ENCODE data around the gene SORBS1. TPM values are rescaled to one million over a fixed set of nuclear protein-coding genes. Genes with fewer than 3 reads are reported as not detected.

The SORBS1 gene
- total RNA-seq, 2 experiments from 2014 or later: 0.71 to 0.72 TPM

- POLR2A ChIA-PET: no interaction called here
- H3K4me1 Mint-ChIP-seq: peaks cover 2% of the 10 kb centered on the region
- no peak overlapping the region for H3K4me3 Mint-ChIP-seq
- H3K27ac Mint-ChIP-seq: no peak overlapping the region
- no peaks in the 10 kb centered on the region for H3K9me3 Mint-ChIP-seq
- no peaks in the 10 kb centered on the region for H3K36me3 Mint-ChIP-seq
- no peak for ATAC-seq (ENCODE audit: low read depth)
- peaks cover 2% of the 10 kb centered on the region for H3K27me3 Mint-ChIP-seq
- no peak for DNase-seq
These were observed 64.2 kb downstream of the SORBS1 start for GRCh38 chr10:95496951-95497350.

- H3K36me3 Mint-ChIP-seq: no peaks in the 10 kb centered on the region
- no peak for DNase-seq
- POLR2A ChIA-PET: no interaction called here
- no peaks in the 10 kb centered on the region for H3K9me3 Mint-ChIP-seq
- H3K4me1 Mint-ChIP-seq: peaks cover 2% of the 10 kb centered on the region
- peaks cover 2% of the 10 kb centered on the region for H3K27me3 Mint-ChIP-seq
- ATAC-seq (ENCODE audit: low read depth): no peak
- no peak overlapping the region for H3K27ac Mint-ChIP-seq
- H3K4me3 Mint-ChIP-seq: no peak overlapping the region
These were observed 64.8 kb downstream of the SORBS1 start for GRCh38 chr10:95496246-95496911.

GRCh38 chr10:95493862-95494261, 67.3 kb downstream of the SORBS1 start:
- ATAC-seq (ENCODE audit: low read depth) (no peak), DNase-seq (no peak)
- Mint-ChIP-seq H3K27me3 (peaks cover 5% of the 10 kb centered on the region), H3K9me3 (no peaks in the 10 kb centered on the region), H3K4me1 (no peaks in the 10 kb centered on the region), H3K4me3 (no peak overlapping the region), H3K36me3 (no peaks in the 10 kb centered on the region), H3K27ac (no peak overlapping the region)
- POLR2A ChIA-PET: no interaction called here

- Mint-ChIP-seq H3K4me1 (no peaks in the 10 kb centered on the region), H3K4me3 (no peak overlapping the region), H3K9me3 (no peaks in the 10 kb centered on the region), H3K27ac (no peak overlapping the region), H3K36me3 (no peaks in the 10 kb centered on the region), H3K27me3 (peaks cover 7% of the 10 kb centered on the region)
- DNase-seq: no peak
- no peak for ATAC-seq (ENCODE audit: low read depth)
- POLR2A ChIA-PET: no interaction called here
These were observed 73.2 kb downstream of the SORBS1 start for GRCh38 chr10:95487994-95488393.

GRCh38 chr10:95485056-95485844, 75.9 kb downstream of the SORBS1 start:
- H3K36me3 Mint-ChIP-seq: no peaks in the 10 kb centered on the region
- no peak overlapping the region for H3K4me3 Mint-ChIP-seq
- no peaks in the 10 kb centered on the region for H3K9me3 Mint-ChIP-seq
- DNase-seq (no peak), ATAC-seq (ENCODE audit: low read depth) (no peak)
- H3K4me1 Mint-ChIP-seq: no peaks in the 10 kb centered on the region
- POLR2A ChIA-PET: no interaction called here
- peaks cover 8% of the 10 kb centered on the region for H3K27me3 Mint-ChIP-seq
- H3K27ac Mint-ChIP-seq: no peak overlapping the region

- no peak for DNase-seq
- no peak for ATAC-seq (ENCODE audit: low read depth)
These were observed 78.5 kb downstream of the SORBS1 start for GRCh38 chr10:95482501-95483233.

GRCh38 chr10:95480901-95481491, 80.2 kb downstream of the SORBS1 start:
- Mint-ChIP-seq H3K36me3 (no peaks in the 10 kb centered on the region), H3K27me3 (peaks cover 7% of the 10 kb centered on the region), H3K4me3 (no peak overlapping the region), H3K4me1 (no peaks in the 10 kb centered on the region), H3K27ac (no peak overlapping the region), H3K9me3 (no peaks in the 10 kb centered on the region)
- no peak for ATAC-seq (ENCODE audit: low read depth)
- POLR2A ChIA-PET: no interaction called here
- no peak for DNase-seq

More at GRCh38 chr10:95482501-95483233, 78.5 kb downstream of the SORBS1 start:
- H3K4me3 Mint-ChIP-seq: no peak overlapping the region
- POLR2A ChIA-PET: no interaction called here
- no peak overlapping the region for H3K27ac Mint-ChIP-seq
- H3K9me3 Mint-ChIP-seq: no peaks in the 10 kb centered on the region
- H3K27me3 Mint-ChIP-seq: peaks cover 5% of the 10 kb centered on the region
- H3K36me3 Mint-ChIP-seq: no peaks in the 10 kb centered on the region
- H3K4me1 Mint-ChIP-seq: no peaks in the 10 kb centered on the region

GRCh38 chr10:95480102-95480900, 80.9 kb downstream of the SORBS1 start:
- POLR2A ChIA-PET: no interaction called here
- Mint-ChIP-seq H3K4me3 (no peak overlapping the region), H3K27ac (no peak overlapping the region), H3K4me1 (no peaks in the 10 kb centered on the region), H3K27me3 (peaks cover 7% of the 10 kb centered on the region), H3K36me3 (no peaks in the 10 kb centered on the region), H3K9me3 (no peaks in the 10 kb centered on the region)
- no peak for ATAC-seq (ENCODE audit: low read depth)
- no peak for DNase-seq

- no peak for DNase-seq
- Mint-ChIP-seq H3K4me3 (no peak overlapping the region), H3K27ac (no peak overlapping the region), H3K36me3 (no peaks in the 10 kb centered on the region), H3K27me3 (peaks cover 7% of the 10 kb centered on the region), H3K4me1 (no peaks in the 10 kb centered on the region), H3K9me3 (no peaks in the 10 kb centered on the region)
- no peak for ATAC-seq (ENCODE audit: low read depth)
- POLR2A ChIA-PET: no interaction called here
These were observed 82.2 kb downstream of the SORBS1 start for GRCh38 chr10:95478935-95479334.

GRCh38 chr10:95478185-95478584, 83.0 kb downstream of the SORBS1 start:
- Mint-ChIP-seq H3K27me3 (peaks cover 7% of the 10 kb centered on the region), H3K36me3 (no peaks in the 10 kb centered on the region), H3K4me1 (no peaks in the 10 kb centered on the region), H3K27ac (no peak overlapping the region), H3K4me3 (no peak overlapping the region), H3K9me3 (no peaks in the 10 kb centered on the region)
- POLR2A ChIA-PET: no interaction called here
- no peak for ATAC-seq (ENCODE audit: low read depth)
- DNase-seq: no peak

GRCh38 chr10:95477175-95477520, 84.0 kb downstream of the SORBS1 start:
- POLR2A ChIA-PET: no interaction called here
- Mint-ChIP-seq H3K27me3 (peaks cover 7% of the 10 kb centered on the region), H3K27ac (no peak overlapping the region), H3K9me3 (no peaks in the 10 kb centered on the region), H3K4me1 (no peaks in the 10 kb centered on the region), H3K4me3 (no peak overlapping the region), H3K36me3 (no peaks in the 10 kb centered on the region)
- DNase-seq (no peak), ATAC-seq (ENCODE audit: low read depth) (no peak)

GRCh38 chr10:95476469-95477174, 84.5 kb downstream of the SORBS1 start:
- H3K36me3 Mint-ChIP-seq: no peaks in the 10 kb centered on the region
- H3K4me3 Mint-ChIP-seq: no peak overlapping the region
- no peak for ATAC-seq (ENCODE audit: low read depth)
- H3K27ac Mint-ChIP-seq: no peak overlapping the region
- H3K27me3 Mint-ChIP-seq: peaks cover 7% of the 10 kb centered on the region
- no peaks in the 10 kb centered on the region for H3K4me1 Mint-ChIP-seq
- no peaks in the 10 kb centered on the region for H3K9me3 Mint-ChIP-seq
- DNase-seq: no peak
- POLR2A ChIA-PET: no interaction called here
